HG02870 (cell line): ENCODE results near the gene OGFOD3.
"Not testable (repeated sequence)": the region's sequence is repeated elsewhere in the genome, so short reads cannot be mapped to it uniquely, and the experiment has no call there.

ENCODE experiments used
- ATAC-seq: cut with Tn5 transposase; IDR thresholded peaks from one replicate; pipeline ENCODE4 v1.9.1; 2021; ENCODE audit warnings: mild to moderate bottlenecking, moderate library complexity; ENCODE audit not compliant: unreplicated experiment

OGFOD3 gene

GRCh38 chr17:82418001-82418986 lies at the start of gene OGFOD3, which contains the start of gene HEXD:
OGFOD3 (minus strand) TSS chr17:82418586; CDS start chr17:82418485, 101 bp downstream.
HEXD (plus strand) TSS chr17:82418347; CDS start chr17:82419800, 1,453 bp downstream.
- ATAC-seq, result peak; percentile 87

- ATAC-seq, result no peak
These were observed 46.7 kb upstream of the OGFOD3 start for GRCh38 chr17:82465023-82465603.

- no peak for ATAC-seq
These were observed 46.2 kb upstream of the OGFOD3 start for GRCh38 chr17:82464567-82464929.

GRCh38 chr17:82463925-82464566 lies 45.7 kb upstream of the OGFOD3 start:
- no peak for ATAC-seq

- no peak for ATAC-seq
These were observed 45.0 kb upstream of the OGFOD3 start for GRCh38 chr17:82463391-82463790.

- no peak for ATAC-seq
These were observed 43.6 kb upstream of the OGFOD3 start for GRCh38 chr17:82461827-82462524.

GRCh38 chr17:82459936-82460335 lies 41.5 kb upstream of the OGFOD3 start:
- not testable (repeated sequence) for ATAC-seq

GRCh38 chr17:82458885-82459424 lies 40.6 kb upstream of the OGFOD3 start:
- no peak for ATAC-seq

- ATAC-seq, result peak; percentile 91
These were observed 39.9 kb upstream of the OGFOD3 start, which contains the start of gene NARF for GRCh38 chr17:82458179-82458884. NARF (plus strand) TSS chr17:82458741; CDS start chr17:82458804, 63 bp downstream.

GRCh38 chr17:82457929-82458178 lies 39.5 kb upstream of the OGFOD3 start:
- no peak for ATAC-seq

- no peak for ATAC-seq
These were observed 38.9 kb upstream of the OGFOD3 start for GRCh38 chr17:82457073-82457928.

GRCh38 chr17:82453706-82454105 lies 35.3 kb upstream of the OGFOD3 start:
- not testable (repeated sequence) for ATAC-seq

GRCh38 chr17:82453151-82453550 lies 34.8 kb upstream of the OGFOD3 start:
- not testable (repeated sequence) for ATAC-seq

- ATAC-seq, result no peak
These were observed 33.8 kb upstream of the OGFOD3 start for GRCh38 chr17:82452162-82452561.

GRCh38 chr17:82450357-82451106 lies 32.1 kb upstream of the OGFOD3 start, which contains the start of gene CYBC1:
CYBC1 (minus strand) TSS chr17:82450752; CDS start chr17:82449254, 1,498 bp downstream.
- ATAC-seq, result peak; percentile 66

GRCh38 chr17:82449883-82450356 lies 31.5 kb upstream of the OGFOD3 start:
- ATAC-seq, result peak; percentile 5

GRCh38 chr17:82449131-82449882 lies 30.9 kb upstream of the OGFOD3 start:
- ATAC-seq, result peak; percentile 30
